AG20443 (cell line): ENCODE measurements around the gene EIF4G3.
A peak's percentile ranks its signal among the peaks of the same experiment; 100 is the strongest.
"Not testable (repeated sequence)": the region's sequence is repeated elsewhere in the genome, so short reads cannot be mapped to it uniquely, and the experiment has no call there.

Experiments
- DNase-seq: peaks from one replicate; pipeline ENCODE4 v3.0.0; 2012; ENCODE audit warnings: low spot score, mixed read lengths

The EIF4G3 gene

DNA sequence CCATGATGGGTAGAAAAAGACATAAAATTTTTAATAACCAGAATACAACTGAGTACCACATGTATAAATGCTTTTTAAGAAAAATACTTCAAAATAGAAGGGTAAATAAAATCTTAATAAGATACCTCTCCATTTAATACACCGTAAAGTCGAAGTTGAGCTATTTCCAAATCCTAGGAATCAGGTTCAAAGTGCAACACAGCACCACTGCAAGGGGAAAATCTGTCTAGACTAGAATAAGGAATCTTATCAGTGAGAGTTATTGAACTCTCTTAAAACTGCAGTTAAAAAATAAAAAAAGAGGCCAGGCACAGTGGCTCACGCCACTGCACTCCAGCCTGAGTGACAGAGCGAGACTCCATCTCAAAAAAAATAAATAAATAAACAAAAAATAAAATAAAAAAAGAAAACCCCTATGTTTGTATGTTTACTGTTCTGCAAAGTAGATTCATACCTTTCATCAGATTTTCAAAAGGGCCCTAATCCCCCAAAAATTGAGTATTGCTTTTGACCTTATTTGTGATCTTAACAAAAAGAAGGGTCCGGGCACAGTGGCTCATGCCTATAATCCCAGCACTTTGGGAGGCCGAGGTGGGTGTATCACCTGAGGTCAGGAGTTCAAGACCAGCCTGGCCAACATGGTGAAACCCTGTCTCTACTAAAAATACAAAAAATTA lies 109.0 kb downstream of the EIF4G3 start:
- no peak for DNase-seq

DNA sequence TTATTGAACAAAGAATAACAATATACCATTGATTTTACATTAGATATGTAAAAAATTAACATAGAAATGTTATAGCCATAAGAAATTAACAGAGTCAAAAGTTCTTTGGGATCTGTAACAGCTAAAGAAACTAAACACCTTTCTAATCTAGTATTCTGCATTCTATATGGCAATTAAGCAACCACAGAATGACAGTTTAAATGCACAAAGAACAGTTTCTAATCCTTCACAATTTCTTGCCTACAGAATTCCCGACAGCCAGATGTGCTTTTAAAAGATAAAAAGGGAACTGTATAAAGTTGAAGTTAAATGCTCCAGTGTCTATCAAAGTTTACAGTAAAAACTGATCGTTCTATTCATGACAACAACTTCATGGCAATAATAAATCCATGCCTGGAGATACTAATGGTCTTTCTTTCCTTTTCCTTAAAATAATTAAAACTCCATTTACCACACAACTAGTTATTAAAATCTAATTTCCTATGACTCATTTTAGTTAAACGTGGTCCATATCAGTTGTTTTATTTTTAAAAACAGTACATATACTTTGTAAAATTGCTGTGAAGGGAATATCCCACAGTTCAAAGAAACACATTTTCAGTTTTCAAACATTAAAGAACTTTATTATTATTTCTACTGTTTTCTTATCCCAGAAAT lies 110.2 kb downstream of the EIF4G3 start:
- no peak for DNase-seq

GRCh38 chr1:21065851-21066250 lies 110.8 kb downstream of the EIF4G3 start:
- DNase-seq, result no peak

DNA sequence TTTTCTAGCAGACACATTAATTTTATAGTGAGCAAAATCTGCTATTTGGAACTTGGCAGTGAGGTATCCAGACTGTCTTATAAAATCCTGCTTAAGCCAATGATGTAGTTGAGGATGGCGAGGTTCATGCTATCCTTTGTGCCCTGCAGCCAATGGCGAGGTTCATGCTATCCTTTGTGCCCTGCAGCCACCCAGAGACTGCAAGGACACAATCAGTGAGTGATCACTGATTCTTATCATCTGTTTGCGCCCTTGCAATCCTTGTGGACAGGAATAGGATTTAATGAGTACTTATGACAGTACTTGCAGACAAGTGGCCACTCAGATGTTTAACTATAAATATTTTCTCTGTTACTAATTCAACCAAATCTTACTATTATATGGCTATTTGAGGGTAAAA lies 112.6 kb downstream of the EIF4G3 start:
- no peak for DNase-seq

GRCh38 chr1:21060523-21060922 lies 116.2 kb downstream of the EIF4G3 start:
- no peak for DNase-seq

DNA sequence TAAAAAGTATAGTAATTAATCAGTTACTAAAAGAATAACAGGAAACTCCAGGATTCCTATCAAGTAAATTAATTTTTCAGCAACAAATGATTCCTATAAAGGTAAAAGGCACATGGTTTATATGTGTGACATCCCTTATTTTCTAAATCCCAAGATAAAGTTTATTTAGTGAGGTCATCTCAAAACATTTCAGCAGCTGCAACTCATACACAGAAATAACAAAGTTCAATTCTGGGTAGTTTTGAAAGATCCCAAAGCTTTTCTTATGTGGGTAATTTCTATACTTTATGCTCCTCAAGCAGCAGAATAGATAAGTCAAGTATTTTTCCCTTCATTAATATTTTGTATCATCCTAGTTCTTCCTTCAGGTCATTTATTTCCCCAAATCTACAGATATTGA lies 117.7 kb downstream of the EIF4G3 start:
- no peak for DNase-seq

- DNase-seq, result no peak
These were observed 118.5 kb downstream of the EIF4G3 start for GRCh38 chr1:21058035-21058793.

DNA sequence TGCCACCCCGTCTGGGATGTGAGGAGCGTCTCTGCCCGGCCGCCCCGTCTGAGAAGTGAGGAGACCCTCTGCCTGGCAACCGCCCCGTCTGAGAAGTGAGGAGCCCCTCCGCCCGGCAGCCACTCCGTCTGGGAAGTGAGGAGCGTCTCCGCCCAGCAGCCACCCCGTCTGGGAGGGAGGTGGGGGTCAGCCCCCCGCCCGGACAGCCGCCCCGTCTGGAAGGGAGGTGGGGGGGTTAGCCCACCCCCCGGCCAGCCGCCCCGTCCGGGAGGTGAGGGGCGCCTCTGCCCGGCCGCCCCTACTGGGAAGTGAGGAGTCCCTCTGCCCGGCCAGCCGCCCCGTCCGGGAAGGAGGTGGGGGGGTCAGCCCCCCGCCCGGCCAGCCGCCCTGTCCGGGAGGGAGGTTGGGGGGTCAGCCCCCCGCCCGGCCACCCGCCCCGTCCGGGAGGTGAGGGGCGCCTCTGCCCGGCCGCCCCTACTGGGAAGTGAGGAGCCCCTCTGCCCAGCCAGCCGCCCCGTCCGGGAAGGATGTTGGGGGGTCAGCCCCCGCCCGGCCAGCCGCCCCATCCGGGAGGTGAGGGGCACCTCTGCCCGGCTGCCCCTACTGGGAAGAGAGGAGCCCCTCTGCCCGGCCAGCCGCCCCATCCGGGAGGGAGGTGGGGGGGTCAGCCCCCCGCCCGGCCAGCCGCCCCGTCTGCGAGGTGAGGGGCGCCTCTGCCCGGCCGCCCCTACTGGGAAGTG lies 123.3 kb downstream of the EIF4G3 start:
- DNase-seq, result not testable (repeated sequence)

DNA sequence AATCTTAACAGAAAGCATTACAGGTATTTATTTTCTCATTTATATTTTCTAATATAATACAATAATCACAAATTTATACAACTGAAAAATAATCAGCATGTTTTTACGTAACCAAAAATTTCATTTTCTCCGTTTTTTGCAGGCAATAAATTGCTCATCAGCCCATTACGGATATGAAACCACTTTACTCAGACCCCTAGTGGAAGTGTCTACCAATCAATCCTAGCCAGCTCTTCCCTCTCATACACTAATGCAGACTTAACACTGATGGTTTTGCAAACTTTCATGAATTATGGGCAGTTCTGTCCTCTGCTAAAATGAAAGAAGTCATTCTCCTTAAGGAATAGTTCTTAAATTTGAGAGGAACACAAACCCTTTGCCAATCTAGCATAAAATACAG lies 124.7 kb downstream of the EIF4G3 start:
- no peak for DNase-seq

DNA sequence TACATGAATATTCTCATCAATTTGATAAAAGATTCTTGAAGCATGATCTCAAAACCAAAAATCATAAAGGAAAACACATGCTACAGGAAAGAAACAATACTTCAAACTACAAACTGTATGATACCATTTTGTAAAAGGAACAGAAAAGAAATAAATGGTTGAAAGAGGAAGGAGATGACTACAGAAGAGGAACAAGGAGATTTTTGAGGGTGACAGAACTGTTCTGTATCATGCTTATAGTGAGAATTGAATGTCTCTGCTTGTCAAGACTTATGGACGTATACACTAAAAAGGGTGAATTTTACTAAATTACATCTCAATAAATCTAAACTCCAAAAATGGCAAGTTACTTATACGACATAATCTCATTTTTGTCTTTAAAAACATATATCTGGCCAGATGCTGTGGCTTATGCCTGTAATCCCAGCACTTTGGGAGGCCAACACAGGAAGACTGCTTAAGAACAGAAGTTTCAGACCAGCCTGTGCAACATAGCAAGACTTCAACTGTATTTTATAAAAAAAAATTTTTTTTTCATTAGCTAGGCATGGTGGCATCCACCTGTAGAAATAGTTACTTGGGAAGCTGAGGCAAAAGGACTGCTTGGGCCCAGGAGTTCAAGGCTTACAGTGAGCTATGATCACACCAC lies 125.4 kb downstream of the EIF4G3 start:
- DNase-seq, result no peak

DNA sequence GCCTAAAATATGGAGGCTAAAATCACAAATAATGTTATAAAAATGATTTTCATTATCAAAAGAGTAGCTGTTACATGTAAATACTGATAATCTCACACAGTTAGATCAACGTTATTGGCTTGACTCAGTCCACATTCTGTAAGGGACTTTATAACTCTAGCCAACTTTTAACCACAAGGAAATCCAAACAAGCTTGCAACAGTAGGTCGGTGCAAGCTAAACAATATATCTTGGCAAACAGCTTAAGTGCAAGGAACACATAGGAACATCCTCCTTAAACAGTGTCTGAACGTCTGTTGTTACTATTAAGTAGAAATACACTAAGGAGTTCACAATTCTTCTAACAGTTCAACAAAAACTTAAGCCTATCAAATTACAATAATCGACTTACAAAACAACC lies 126.7 kb downstream of the EIF4G3 start:
- DNase-seq, result no peak

DNA sequence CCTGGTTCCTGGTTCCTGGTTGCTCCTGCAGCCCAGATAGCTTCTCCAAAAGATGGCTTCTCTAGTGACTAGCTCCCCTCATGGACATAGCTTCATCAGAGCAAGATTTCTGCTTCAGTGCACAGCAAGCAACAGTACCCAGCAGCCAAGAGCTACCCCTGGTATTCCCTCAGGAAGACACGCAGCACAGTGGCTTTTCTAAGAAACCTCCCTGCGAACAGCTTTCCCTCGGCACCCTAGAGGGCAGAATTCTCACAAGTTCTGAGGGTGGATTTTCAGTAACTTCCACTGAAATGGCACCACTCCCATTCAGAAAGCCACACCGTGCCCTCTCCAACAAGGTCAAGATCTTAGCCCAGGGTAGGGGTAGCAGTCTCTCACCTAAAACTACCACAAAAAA lies 128.2 kb downstream of the EIF4G3 start:
- no peak for DNase-seq

DNA sequence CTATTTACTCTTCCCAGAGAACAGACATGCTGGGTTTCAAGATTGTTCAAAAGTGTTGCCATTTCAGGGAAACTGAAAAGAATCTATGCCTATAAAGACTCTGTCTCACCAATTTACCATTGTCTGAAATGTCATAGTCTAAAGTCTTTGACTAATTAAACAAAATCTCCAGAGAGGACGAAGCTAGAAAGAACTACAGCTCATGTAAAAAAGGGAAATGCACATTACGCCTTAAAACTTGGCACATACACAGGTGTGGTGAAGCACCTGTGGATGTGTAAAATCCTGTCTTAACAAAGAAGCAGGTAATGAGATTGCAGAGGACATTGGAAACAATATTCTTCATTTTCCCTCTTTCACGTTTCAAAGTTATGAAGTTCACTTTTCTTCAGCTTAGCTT lies 130.6 kb downstream of the EIF4G3 start:
- no peak for DNase-seq

GRCh38 chr1:21045351-21045750 lies 131.3 kb downstream of the EIF4G3 start:
- DNase-seq, result peak; percentile 18

DNA sequence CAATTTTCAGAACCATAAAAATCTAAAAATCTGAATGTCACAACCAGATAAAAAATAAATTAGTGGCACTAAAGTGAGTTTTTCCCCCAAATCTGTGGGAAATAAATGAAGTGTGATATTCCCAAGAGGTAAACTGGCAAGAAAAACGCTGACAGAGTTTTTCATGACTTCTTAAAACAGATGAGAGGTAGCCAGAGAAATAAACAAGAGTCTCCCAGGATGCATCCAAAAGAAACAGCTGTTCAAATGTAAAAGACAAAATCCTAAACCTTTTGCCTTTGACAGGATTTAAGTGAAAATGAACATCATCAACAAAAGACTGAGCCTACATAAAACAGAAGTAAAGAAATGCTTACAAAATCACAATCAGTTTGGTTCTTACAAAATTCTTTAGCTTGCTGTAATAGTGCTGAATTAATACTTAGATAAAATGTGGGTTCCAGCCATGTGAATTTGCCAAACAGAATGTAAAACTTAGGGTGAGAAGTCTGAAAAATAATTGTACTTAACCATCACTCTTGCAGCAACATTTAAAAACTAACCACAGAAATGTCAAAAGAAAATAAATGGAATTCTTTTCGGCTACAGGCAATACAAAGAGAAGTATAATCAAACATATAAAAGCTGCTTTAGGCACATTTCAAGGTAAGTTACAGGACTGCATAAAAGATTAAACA lies 133.6 kb downstream of the EIF4G3 start:
- peak; percentile 28 for DNase-seq

DNA sequence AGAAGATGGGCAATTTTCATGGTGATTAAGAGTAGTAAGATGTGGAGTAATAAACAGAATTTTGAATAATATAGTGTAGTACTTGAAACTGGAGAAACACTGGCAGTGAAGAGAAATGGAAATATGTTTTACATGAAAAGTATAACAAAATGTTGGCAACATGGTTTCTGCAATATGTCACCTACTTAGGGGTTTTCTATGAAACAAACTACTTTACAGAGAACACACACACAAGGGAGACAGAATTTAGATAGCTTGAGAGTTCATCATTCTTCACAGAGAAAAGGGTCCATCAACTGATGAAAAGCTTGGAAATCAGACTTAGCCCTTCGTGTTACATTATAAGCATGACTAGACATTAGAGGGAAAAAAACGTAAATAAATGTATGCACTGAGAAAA lies 135.2 kb downstream of the EIF4G3 start:
- no peak for DNase-seq

- no peak for DNase-seq
These were observed 139.6 kb downstream of the EIF4G3 start for GRCh38 chr1:21037091-21037490.

GRCh38 chr1:21035794-21036193 lies 140.9 kb downstream of the EIF4G3 start:
- DNase-seq, result no peak

DNA sequence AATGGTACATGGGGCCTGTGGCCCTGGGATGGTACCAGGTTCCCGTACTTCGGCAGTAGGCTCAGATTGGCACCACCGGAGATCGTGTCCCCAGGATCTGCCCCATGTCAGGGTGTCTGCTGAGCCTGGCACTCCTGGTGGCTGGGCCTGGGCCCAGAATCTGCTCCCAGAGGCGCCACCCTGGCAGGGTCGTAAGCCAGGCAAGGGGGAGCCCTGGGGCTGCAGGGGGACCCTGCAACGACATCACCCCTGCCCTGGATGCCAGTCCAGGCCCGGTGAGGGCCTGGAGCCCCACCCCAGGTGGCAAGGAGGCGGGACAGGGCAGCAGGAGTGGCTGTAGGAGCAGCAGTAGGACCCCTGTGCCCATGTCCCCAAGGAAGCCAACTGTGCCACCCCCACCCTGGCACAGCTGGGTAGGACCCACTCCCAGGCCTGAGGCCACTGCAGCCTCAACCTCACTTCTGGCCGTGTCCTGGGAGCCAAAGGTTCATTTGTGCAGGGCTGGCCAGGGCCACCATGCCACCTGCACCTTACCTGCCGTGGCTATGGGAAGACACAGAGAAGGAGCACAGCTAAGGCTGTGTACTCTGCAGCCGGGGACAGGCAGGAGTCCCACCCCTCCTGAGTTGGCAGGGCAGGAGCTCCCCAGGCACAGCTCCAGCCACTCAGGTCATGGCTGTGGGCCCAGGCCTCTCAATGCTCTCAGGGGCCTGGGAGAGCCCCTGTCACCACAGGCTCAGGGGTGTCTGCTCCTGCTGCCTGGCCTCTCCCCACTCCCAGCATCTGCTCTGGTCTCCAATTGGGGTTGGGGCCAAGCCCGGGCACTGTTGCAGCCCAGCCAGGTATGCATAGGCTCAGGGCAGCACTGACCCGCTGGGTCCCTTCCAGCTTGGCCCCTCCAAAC lies 141.7 kb downstream of the EIF4G3 start:
- no peak for DNase-seq

DNA sequence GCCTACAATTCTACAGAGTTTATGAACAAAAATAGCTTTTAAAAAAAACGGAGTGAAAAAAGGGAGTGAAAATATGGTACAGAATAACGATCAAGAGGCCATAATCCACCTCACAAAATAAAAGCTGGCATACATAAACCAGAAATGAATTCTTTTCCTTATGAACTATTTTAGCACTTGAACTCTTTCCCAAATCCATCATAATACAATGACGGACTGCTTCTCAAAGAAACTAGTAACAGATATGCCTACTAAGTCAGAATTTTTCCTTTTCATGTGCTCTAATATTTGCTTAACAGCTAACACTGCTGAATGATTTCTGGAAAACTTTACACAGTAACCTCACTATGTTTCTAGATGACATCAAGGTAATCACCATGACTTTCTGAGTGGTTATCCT lies 144.0 kb downstream of the EIF4G3 start:
- DNase-seq, result no peak
